Type B pancreatic cell (in vitro differentiated cells): ENCODE data around the gene CHMP1A. TPM values are rescaled to one million over a fixed set of nuclear protein-coding genes. Genes with fewer than 3 reads are reported as not detected.

Experiments used
- DNase-seq: peaks from one replicate; pipeline ENCODE4 v3.0.0; 2021; ENCODE audit warnings: mixed read lengths; ENCODE audit not compliant: unreplicated experiment; ENCODE audit errors: extremely low spot score
- H3K27ac Mint-ChIP-seq: 2 replicates; pipeline ENCODE4 v1.8.0; 2021; ENCODE audit warnings: mild to moderate bottlenecking, mixed read lengths
- H3K27me3 Mint-ChIP-seq: 2 replicates; pipeline ENCODE4 v1.8.0; 2021; ENCODE audit warnings: mixed read lengths
- H3K36me3 Mint-ChIP-seq: 2 replicates; pipeline ENCODE4 v1.8.0; 2021; ENCODE audit warnings: mixed read lengths
- H3K4me1 Mint-ChIP-seq: one replicate; pipeline ENCODE4 v1.8.0; 2021; ENCODE audit warnings: mixed read lengths; ENCODE audit not compliant: unreplicated experiment
- H3K4me3 Mint-ChIP-seq: 2 replicates; pipeline ENCODE4 v1.8.0; 2021; ENCODE audit warnings: mild to moderate bottlenecking, mixed read lengths
- H3K9me3 Mint-ChIP-seq: 2 replicates; pipeline ENCODE4 v1.8.0; 2021; ENCODE audit warnings: mixed read lengths
- CTCF ChIP-seq: fragments of 200-600 bp; sonication (generic); conservative IDR thresholded peaks from 2 replicates; pipeline ENCODE4 v1.5.0; 2021; ENCODE audit warnings: antibody characterized with exemption, mild to moderate bottlenecking
- total RNA-seq: library from RNA; stranded (reverse); gene quantifications from 2 replicates; pipeline ENCODE4 v1.2.1, GENCODE V29; 2021; ENCODE audit warnings: low replicate concordance

The CHMP1A gene
- total RNA-seq, 1 donor from 2014 or later = 93.4 TPM

DNA sequence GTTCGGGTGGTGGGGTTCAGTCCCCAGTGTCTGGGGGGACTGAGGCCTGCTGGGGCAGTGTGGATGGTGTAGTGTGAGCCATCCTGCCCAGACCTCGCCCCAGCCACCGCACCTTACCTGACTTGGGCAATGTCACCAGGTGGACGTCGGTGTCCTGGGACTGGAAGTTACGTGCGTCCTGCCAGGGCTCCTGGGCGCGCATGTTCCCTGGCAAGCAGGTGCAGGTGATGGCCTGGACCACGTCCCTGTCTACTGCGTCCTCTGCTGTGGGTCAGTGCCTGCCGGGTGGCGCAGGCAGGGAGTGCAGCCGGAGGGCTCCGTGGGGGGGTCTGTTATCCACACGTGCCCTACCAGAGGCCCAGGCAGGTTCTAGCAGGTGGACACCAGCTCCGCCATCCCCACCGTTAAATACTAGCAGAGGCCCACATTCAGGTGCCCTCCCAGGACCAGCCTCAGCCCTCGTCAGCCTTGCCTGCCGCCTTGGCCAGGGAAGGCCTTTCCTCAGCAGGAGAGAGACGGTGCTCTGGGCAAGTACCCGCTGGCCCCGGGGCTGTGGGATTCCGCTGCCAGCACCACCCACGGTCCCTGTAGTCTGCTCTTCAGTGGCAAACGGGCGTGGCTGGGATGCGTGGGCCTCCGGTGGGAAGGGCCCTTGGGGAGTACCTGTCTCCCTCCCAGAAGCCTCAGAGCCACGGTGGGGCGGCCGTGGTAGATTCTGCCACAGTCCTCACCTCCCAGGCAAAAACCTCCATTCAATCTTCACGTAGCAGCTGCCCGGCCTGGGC lies 52.1 kb downstream of the CHMP1A start:
- Mint-ChIP-seq H3K27ac (no peak overlapping the region), H3K36me3 (no peaks in the 10 kb centered on the region), H3K4me1 (peaks cover 5% of the 10 kb centered on the region), H3K4me3 (no peak overlapping the region), H3K27me3 (peaks cover 4% of the 10 kb centered on the region), H3K9me3 (no peaks in the 10 kb centered on the region)
- no peak for TF ChIP-seq CTCF
- no peak for DNase-seq

- no peak for TF ChIP-seq CTCF
- H3K9me3 Mint-ChIP-seq = no peaks in the 10 kb centered on the region
- H3K27me3 Mint-ChIP-seq = peaks cover 4% of the 10 kb centered on the region
- H3K4me1 Mint-ChIP-seq = peaks cover 5% of the 10 kb centered on the region
- no peak overlapping the region for H3K27ac Mint-ChIP-seq
- H3K4me3 Mint-ChIP-seq = no peak overlapping the region
- no peaks in the 10 kb centered on the region for H3K36me3 Mint-ChIP-seq
- no peak for DNase-seq
Observed at GRCh38 chr16:89604764-89605163, 52.7 kb downstream of the CHMP1A start.

- DNase-seq = no peak
- Mint-ChIP-seq H3K27ac (peak overlapping the region; percentile 70), H3K4me3 (peak overlapping the region; percentile 57), H3K9me3 (no peaks in the 10 kb centered on the region), H3K36me3 (no peaks in the 10 kb centered on the region), H3K27me3 (peaks cover 4% of the 10 kb centered on the region), H3K4me1 (peaks cover 5% of the 10 kb centered on the region)
- TF ChIP-seq CTCF = no peak
Observed at GRCh38 chr16:89602952-89603590, 54.4 kb downstream of the CHMP1A start.

DNA sequence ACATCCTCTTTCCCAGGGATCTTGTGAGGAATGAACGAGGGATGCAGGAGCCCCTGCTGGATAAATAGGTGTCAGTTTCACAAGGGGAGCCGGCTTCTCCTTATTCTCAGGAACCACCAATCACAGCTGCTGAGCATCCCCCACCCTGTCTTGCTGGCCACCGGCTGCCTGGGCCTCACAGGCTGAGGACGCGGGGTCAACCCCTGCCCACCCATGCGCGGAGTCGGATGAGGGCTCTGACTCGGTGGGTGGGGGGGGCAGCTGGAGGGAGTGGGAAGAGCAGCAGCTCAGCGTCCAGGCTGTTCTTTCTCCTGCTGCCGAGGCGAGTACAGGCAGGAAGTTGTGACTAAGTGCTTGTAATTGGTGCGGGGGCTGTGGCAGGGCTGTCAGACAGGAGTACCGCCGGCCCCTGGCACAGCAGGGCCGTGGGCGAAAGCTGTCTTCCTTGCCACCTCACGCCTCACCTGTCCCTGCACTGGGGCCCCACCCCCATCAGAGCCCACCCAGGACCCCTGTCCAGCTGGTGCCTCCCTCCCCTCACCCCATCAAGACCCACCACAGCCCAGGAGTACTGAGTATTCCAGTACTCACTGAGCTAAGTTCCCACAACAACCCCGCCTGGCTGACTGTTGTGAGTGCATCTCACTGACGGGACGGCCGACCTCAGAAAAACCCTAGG lies 55.1 kb downstream of the CHMP1A start:
- Mint-ChIP-seq H3K27me3 (peaks cover 4% of the 10 kb centered on the region), H3K4me3 (peak overlapping the region; percentile 57), H3K36me3 (no peaks in the 10 kb centered on the region), H3K9me3 (no peaks in the 10 kb centered on the region), H3K27ac (peak overlapping the region; percentile 70), H3K4me1 (peaks cover 5% of the 10 kb centered on the region)
- peak; percentile 87 for DNase-seq
- no peak for TF ChIP-seq CTCF

DNA sequence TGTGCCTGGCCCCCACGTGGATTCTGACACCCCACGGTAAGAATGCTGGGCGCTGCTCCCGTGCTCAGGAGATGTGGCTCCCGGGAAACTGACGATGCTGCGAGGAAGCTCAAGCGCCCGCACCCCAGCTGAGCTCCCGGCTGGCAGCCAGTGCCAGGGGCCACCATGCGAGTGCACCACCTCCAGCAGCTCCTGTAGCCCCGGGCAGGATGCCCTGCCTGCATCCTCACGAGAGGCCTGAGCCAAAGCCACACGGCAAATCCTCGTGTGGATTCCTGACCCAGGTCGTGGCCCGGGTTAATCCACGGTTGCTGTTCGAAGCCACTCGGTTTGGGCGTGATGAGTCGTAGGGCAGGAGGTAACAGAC lies 55.6 kb downstream of the CHMP1A start:
- no peak for TF ChIP-seq CTCF
- Mint-ChIP-seq H3K27me3 (peaks cover 4% of the 10 kb centered on the region), H3K4me1 (peaks cover 5% of the 10 kb centered on the region), H3K36me3 (no peaks in the 10 kb centered on the region), H3K27ac (no peak overlapping the region), H3K9me3 (no peaks in the 10 kb centered on the region), H3K4me3 (no peak overlapping the region)
- no peak for DNase-seq
